GM18508 (cell line): Measurements from ENCODE around the gene LDLRAD2.
"Not testable (repeated sequence)": the region's sequence is repeated elsewhere in the genome, so short reads cannot be mapped to it uniquely, and the experiment has no call there.

Experiments
- ATAC-seq: cut with Tn5 transposase; IDR thresholded peaks from one replicate; pipeline ENCODE4 v1.9.1; 2021; ENCODE audit warnings: moderate number of reproducible peaks; ENCODE audit not compliant: insufficient read depth, unreplicated experiment

Gene LDLRAD2

GRCh38 chr1:21822349-21822748 lies 10.3 kb downstream of the LDLRAD2 start:
- ATAC-seq = no peak

- no peak for ATAC-seq
Measured at GRCh38 chr1:21823206-21823979, 11.3 kb downstream of the LDLRAD2 start.

DNA sequence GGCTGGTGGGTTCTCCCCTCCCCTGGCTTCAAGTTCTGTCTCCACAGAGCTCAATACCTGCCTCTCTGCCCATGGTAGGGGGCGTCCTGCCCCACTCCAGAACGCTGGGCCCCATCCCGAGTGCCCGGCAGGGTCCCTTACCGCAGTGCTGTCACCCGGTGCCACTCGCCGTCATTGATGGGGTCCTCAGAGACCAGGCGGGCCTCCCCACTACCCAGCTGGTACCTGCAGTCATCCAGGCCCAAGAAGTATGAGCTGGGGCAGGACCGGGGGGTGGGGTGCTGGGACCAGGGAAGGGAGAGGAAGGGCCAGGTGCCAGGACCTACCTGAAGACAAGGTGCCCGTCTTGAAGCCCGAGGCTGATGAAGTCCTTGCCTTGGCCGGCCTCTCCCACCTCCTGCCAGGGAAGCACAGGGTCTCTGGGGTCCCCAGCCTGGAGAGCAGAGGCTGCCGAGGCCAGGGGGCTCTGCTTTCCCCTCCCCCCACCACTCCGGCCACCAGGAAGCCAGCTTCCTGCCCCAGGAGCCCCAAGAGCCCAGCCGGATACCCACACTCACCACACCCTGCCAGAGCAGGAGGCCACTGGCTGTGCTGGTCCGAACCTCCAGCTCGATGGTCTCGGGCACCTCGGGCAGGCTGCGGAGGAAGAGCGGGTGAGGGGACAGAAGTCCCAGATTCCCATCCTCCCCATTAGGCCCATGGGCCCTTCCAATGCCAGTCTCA lies 12.1 kb downstream of the LDLRAD2 start:
- no peak for ATAC-seq

GRCh38 chr1:21824926-21825325 lies 12.9 kb downstream of the LDLRAD2 start:
- ATAC-seq = no peak

GRCh38 chr1:21825393-21825792 lies 13.3 kb downstream of the LDLRAD2 start:
- no peak for ATAC-seq

- ATAC-seq = not testable (repeated sequence)
Measured at GRCh38 chr1:21826694-21827093, 14.6 kb downstream of the LDLRAD2 start.

DNA sequence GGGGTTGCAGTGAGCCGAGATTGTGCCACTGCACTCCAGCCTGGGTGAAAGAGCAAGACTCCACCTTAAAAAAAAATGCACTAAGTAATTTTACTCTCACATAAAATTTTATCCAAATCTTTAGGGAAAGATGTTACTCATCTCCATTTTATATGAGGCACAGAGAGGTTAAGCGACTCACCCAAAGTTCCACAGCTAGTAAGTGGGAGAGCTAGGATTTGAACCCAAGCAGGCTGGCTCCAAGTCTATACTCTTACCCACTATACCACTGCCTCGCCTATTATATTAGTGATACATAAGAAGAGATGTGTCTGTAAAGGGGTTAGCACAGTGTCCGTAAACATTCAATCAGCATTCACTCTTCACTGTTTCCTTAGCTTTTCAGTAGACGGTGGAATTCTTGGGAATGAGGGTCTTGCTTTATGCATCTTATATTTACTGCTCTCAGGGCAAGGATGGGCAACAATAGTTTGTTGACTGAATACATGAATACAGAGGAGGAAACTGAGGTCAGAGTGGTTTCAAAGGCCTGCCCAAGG lies 15.1 kb downstream of the LDLRAD2 start:
- no peak for ATAC-seq

GRCh38 chr1:21828075-21828474 lies 16.0 kb downstream of the LDLRAD2 start:
- no peak for ATAC-seq

DNA sequence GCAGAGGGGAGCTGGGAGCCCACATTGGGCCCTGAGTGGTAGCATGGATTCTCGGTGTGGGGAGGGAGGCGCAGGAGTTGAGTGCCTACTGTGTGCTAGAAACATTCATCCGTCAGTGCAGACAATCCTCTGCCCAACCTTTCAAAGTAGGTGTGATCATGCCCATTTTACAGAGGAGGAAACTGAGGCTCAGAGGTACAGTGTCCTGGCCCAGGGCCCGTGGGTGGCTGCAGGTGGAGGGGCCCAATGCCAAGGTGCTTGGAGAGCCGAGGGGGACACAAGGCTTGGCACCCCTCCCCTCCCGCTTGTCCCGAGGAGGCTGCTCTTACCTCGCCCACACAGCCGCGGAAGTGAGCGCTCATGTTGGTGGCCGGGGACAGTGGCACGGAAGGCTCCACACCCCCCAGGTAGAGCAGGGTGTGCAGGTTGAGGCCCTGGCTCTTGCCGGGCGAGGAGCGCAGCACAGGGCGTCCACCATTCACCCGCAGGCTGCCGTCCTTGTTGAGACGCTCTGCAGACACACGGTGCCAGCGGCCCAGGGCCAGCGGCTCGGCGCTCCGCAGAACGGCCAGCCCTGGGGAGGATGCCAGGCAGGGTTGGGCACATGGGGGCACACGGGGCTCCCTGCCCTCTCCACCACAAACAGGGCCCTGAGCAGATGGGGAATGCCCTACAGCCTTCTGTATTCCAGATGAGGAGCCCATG lies 16.6 kb downstream of the LDLRAD2 start:
- no peak for ATAC-seq

DNA sequence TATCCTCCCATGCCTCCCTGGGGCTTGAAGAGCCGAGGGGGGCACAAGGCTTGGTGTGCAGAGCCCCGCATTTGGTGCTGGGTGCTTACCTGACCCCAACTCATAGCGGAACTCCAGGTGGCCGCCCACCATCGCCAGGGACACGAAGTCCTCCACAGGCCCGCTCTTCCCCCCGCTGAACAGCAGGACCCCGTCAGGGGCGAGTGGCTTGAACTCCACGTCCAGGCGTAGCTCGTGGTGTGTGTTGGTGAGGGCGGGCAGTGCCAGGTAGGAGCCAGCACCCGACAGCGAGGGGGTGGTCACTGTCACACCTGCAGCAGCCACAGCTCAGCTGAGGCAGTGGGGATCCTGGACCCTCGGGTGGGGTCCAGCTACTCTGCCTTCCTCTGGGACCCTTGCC lies 17.2 kb downstream of the LDLRAD2 start:
- no peak for ATAC-seq

- ATAC-seq = no peak
Measured at GRCh38 chr1:21830792-21831453, 18.9 kb downstream of the LDLRAD2 start.

DNA sequence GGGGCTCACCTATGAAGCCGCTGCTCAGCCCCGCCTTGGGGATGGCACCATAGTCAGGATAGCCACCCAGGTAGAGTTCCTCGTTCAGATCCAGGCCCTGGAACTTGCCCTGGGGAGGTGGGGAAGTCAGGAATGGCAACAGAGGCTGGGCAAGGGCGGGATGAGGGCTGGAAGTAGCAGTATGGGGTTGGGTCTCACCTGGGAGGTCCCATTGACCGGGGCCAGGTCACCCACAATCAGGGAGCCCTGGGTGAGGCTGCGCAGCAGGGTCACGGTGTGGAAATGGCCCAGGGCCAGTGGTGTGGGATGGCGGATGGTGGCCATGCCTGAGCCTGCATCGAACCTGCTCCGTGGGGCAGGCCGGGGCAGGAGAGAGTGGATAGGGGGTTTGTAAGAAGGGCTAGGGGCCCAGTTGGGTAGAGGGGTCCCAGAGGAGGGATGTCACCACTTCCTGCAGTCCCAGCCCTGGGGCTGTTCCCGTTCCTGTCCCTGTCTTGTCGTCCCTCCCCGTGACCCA lies 19.4 kb downstream of the LDLRAD2 start:
- ATAC-seq = no peak

GRCh38 chr1:21833392-21833976 lies 21.4 kb downstream of the LDLRAD2 start:
- ATAC-seq = no peak

DNA sequence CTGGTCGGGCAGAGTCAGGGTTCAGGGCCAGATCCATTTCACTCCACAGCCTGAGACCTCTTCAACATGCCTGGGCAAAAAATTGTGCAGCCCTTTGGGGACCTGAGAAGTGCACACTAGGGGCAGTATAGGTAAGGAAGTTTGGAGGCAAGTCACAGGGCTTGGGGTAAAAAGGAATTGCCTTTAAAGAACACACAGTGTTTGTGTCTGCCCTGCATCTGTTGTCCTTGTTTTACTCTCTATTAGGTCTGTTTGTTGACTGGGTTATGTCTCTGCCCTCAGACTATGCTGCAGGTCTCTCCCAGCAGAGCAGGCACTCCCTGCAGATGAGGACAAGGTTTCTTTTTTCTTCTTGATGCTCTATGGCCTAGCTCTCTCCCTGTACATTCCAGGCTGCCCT lies 22.0 kb downstream of the LDLRAD2 start:
- no peak for ATAC-seq

- no peak for ATAC-seq
Measured at GRCh38 chr1:21834666-21835065, 22.6 kb downstream of the LDLRAD2 start.

- ATAC-seq = no peak
Measured at GRCh38 chr1:21836010-21836409, 23.9 kb downstream of the LDLRAD2 start.

DNA sequence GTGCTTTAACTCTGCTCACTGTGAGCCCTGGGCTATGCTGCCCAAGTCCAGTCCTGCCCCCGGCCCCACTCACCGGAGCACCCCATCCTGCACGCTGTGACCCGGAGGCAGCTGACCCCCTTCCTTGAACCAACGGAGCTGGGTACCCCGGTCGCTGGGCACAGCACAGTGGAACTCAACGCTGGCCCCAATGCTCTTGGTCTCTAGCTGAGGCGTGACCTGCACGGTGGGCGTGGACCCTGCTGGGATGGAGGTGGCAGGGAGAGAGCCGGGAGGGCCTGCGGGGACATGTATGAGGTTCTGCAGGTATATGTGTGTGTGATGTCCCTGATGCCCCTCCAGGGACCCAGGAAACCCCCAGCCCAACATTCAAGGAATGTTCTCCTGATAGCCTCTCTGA lies 24.7 kb downstream of the LDLRAD2 start:
- ATAC-seq = no peak

DNA sequence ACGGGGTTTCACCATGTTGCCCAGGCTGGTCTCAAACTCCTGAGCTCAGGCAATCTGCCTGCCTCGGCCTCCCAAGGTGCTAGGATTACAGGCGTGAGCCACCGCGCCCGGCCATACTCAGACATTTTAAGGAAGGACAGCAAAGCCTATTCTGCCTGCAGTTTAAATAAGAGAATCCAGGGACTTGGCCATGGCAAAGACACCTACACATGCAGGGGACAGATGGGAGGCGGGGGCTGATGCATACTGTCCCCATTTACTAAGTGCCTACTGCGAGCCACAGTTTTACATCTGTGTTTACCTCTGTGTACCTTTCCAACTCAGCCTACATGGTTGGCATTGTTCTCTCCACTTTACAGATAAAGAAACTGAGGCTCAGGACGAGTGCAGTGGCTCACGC lies 25.4 kb downstream of the LDLRAD2 start:
- ATAC-seq = no peak

DNA sequence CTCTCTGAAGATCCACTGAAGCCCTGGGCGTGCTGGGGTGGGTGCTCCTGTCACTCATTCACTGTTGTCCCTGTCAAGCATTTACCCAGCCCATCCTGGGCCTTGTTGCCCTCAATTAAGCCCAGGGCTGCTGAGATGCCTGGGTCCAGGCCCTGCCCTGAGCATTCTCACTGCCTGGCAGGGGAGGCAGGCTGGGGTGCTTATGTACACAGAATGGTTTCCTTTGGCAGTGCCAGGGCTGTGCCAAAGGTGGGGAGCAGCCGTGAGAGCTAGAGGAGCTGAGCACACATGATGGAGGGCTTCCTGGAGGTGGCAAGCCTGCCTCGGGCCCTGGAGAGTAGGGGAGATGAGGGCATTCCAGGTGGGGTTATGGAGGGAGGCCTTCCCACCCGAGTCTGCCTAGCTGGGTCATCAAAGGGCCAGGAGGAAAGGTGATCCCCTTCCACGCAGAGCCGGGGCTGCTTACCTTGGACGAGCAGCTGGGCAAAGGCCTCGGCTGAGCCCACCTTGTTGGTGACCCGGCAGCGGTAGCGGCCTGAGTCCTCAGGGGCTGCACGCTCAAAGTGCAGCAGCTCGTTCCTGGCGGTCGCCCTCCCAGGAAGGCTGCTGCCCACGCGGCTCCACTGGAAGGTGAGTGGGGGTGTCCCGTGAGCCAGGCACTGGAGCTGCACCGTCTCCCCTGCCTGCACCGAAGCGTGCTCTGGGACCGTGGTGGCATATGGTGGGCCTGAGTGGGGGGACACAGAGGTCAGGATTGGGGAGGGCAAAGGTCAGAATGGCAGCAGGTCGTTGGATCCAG lies 26.5 kb downstream of the LDLRAD2 start:
- no peak for ATAC-seq
